Eye (tissue), 1 donor: ENCODE results near the gene TMEM26.
"Not testable (repeated sequence)": the region's sequence is repeated elsewhere in the genome, so short reads cannot be mapped to it uniquely, and the experiment has no call there.

Source experiments
- DNase-seq: peaks from one replicate; pipeline ENCODE4 v3.0.0-alpha.2; 2015

Gene TMEM26

DNA sequence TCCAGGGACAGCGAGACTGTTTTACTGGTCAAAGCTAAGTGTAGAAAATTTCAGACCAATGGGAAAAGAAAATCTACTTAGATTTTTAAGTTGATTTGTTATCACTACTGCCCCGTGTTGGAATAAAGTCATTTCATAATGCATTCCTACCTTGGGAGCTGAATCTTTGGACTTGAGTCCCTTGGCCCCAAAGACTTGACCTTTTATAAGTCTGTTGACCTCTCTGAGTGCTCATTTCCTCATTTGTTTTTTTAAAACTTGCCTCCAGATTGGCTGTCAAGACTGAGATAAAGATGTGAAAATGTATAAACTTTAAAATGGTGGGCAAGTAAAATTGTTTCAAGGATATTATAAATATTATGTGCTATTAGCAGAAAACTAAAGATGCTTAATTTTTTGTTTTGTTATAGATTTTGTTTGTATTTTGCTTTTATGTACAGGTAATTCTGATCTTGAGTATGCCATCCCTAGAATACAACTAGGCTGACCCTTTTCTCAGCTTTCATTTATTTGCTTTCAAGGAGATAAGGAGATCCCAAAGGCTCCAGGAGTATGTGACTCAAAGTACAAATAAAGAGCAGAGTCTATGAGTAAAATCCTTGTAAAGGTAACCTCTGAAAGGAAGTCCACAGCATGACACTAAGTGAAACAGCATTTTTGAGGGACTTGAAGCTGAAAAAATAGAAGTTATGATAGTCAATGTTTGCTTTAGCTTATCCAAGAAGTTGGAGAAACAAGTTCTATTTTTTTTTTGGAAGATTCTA is 54.6 kb downstream of the TMEM26 start:
- no peak for DNase-seq

DNA sequence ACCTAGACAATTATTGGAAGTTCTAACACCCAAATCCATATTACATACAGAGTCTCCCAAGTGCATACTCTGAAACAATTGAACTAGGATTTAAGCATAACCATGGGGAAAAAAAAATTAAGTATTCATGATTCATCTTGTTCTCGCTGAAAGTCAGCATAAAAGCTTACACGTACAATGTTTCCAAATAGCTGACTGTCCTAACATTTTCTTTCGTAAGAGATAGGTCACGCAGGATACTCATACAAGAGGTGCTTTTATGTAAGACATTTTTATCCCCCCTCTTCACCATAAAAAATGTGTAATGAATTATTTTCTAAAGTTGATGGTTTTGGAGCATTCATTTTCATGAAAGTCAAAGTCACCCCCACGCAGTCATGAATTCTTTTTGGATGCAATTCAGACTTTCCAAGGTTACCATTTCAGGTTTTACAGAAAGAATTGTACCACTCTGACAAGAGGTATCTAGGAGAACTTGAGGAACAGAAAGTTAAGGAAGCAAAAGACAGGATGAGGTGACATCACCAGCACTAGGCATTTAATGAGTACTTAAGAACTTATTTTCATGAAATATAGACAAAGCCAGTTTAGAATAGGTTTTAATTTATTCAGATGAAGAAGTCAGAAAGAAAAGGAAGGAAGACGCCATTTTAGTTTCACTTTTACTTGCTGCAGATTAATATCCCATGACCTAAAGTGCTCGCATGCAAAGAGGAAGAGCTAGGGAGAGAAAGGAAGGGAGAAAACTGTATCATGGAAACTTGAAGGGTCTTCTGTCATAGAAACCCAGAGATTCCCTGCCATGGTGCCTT is 55.8 kb downstream of the TMEM26 start:
- DNase-seq: no peak

- DNase-seq: no peak
Measured at GRCh38 chr10:61391281-61391680, 61.9 kb downstream of the TMEM26 start.

DNA sequence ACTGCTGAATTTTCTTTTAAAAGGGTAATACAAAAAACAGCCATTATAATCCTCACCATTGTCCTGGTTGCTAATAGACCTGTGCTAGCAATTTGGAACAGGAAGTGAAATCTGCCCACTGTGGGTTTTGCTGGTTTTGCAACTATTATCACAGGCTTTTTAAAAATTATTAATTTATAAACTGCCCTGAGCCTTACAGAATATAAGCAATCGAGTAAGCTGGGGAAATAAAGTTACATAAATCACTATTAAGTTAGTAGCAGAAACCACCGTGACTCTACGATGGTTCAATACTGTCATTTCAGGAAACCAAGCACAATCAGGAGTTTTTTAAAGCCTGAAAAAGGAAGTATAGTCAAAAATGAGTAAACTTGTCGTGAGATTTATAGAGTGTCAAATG is 62.3 kb downstream of the TMEM26 start:
- DNase-seq: no peak

DNA sequence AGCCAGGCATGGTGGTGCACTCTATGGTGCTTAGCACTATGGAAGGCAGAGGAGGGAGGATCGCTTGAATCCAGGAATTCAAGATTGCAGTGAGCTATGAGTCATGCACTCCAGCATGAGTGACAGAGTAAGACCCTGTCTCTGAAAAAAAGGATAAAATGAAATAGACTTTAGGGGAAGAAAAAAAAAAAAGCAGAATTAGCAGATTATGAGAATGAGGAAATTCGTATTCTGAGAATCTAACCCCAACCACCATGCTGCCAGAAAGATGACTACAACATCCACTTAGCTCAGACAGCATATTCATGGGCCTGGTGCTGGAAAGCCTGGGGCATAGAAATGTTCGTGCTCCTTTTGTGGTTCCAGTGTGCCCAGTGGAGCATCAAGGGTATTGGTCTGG is 63.3 kb downstream of the TMEM26 start:
- DNase-seq: no peak

GRCh38 chr10:61388986-61389385 is 64.2 kb downstream of the TMEM26 start:
- DNase-seq: not testable (repeated sequence)

GRCh38 chr10:61385231-61386001 is 67.8 kb downstream of the TMEM26 start:
- DNase-seq: no peak

GRCh38 chr10:61381153-61381552 is 72.0 kb downstream of the TMEM26 start:
- not testable (repeated sequence) for DNase-seq

DNA sequence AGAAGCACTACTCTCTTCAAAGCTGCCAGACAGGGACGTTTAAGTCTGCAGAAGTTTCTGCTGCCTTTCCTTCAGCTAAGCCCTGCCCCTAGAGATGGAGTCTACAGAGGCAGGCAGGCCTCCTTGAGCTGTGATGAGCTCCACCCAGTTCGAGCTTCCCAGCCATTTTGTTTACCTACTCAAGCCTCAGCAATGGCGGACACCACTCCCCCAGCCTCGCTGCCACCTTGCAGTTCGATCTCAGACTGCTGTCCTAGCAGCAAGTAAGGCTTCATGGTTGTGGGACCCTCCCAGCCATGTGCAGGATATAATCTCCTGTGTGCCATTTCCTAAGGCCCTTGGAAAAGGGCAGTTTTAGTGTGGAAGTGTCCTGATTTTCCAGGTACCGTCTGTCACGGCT is 74.3 kb downstream of the TMEM26 start:
- DNase-seq: no peak

- DNase-seq: no peak
Measured at GRCh38 chr10:61376908-61377368, 76.2 kb downstream of the TMEM26 start.

GRCh38 chr10:61376377-61376776 is 76.8 kb downstream of the TMEM26 start:
- DNase-seq: no peak

GRCh38 chr10:61366365-61366764 is 86.8 kb downstream of the TMEM26 start:
- no peak for DNase-seq

- DNase-seq: no peak
Measured at GRCh38 chr10:61364619-61365018, 88.6 kb downstream of the TMEM26 start.

DNA sequence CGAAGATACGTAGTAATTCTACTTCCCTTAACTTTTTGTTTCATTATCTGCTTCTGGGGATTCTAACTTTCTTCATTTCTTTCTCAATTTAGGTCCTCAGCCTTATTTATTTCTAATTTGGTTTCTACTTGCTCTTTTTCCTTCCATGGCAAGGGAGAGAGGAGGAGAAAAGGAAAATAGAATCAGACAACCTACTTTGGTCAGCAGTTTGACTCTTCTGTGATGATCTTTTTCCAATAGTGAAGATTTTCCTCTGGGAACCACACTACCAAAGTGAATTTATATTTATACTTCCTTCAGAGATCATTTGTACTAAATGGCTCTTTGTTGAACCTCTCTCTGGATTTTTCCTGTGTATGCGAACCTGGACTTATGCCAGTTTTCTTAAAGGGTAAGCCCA is 90.2 kb downstream of the TMEM26 start:
- no peak for DNase-seq

DNA sequence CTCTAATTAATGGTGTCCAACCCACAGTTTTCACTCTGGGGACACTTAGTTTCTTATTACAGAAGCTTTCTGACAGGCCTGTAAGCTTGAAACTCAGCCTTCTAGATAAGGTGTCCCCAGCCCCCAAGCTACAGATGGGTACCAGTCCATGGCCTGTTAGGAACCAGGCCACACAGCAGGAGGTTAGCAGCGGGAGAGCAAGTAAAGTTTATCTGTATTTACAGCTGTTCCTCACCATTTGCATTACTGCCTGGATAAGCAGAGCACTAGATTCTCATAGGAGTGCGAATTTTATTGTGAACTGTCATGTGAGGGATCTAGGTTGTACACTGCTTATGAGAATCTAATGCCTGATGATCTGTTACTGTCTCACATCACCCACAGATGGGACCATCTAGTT is 93.7 kb downstream of the TMEM26 start:
- no peak for DNase-seq

- no peak for DNase-seq
Measured at GRCh38 chr10:61357687-61358086, 95.5 kb downstream of the TMEM26 start.
